DMS79 treated with DMSO at 0.1 percent for 48 hours (cell line): Measurements from ENCODE around the gene RBP5.

Experiments
- DNase-seq: peaks from one replicate; lab custom pipeline; 2025; lab: John Stamatoyannopoulos, UW

The RBP5 gene

DNA sequence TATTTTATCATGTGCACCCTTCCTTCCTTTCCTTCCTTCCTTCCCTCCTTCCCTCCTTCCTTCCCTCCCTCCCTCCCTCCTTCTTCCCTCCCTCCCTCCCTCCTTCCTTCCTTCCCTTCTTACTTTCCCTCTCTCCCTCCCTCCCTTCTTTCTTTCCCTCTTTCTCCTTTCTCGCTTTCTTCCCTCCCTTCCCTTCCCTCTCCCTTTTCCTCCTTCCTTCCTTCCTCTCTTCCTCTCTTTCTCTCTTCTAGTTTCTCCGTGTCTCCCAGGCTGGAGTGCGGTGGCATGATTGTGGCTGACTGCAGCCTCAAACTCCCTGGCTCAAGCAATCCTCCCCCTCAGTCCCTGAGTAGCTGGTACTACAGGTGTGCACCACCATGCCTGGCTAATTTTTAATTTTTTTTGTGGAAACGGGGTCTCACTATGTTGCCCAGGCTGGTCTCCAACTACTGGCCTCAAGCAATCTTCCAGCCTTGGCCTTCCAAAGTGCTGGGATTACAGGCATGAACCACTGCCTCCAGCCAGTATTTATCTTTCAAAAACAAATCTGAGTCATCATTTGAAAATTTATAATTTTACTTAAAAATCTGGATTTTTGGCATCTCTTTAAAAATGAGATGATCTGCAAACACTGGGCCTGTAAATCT lies 27.5 kb downstream of the RBP5 start:
- no peak for DNase-seq

DNA sequence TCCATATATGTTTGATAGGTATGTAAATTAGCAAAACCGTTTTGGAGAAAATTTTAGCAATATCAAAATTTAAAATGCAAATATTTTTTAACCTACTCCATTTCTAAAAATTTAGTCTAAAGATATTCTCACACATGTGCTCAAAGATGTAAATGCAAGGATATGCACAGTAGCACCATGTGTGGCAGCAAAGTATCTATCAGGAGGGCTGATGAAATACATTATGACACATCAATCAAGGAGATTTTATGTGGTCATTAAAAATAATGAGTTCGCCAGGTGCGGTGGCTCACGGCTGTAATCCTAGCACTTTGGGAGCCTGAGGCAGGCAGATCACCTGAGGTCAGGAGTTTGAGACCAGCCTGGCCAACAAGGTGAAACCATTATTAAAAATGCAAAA lies 28.4 kb downstream of the RBP5 start:
- no peak for DNase-seq

DNA sequence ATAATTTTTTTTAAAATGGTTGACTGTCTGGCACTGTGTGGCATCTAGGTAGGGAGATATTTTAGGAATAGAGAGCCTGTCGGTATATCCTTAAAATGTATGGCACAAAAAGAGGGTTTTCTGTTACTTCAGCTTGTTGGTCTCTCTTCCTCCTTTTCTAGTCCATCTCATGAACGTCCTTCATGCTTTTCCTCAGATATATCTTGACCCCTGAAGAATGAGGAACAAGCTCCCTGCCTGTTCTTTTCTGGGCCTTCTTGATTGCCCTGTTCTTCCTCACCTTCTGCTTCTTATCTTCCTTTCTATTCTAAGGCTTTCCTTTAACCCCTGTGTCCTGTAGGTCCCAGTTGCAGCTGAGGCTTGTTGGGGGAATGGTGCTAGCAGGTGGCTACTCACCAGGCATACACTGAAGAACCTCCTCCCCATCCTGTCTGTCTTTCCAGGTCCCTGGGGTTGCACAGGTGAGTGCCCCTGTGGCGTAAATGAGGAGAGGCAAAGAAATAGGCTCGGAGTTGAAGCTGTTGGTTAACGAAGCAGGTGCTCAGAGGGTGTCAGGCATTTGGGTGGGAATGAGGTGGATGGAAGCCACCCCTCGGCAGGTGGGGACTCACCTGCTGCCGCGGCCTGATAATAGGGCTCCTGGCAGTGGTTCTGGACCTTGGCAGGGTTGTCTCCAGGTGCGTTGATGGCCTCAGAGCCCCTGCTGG lies 29.2 kb downstream of the RBP5 start:
- no peak for DNase-seq

DNA sequence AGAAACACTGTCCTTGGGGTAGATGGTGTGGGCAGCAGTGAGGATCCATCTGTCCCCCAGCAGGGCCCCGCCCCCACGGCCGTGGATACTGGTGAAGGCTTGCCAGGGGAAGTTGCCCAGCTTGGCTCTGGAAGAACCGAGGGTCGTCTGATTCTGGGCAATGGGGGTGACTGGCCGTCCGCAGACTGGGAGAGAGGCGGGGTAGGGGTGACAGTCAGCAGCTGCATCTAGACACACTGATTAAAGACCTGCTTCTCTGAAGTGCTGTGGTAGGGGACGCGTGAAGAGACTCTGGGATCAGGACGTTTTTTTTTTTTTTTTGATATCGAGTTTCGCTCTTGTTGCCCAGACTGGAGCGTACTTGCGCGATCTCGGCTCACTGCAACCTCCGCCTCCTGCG lies 31.7 kb downstream of the RBP5 start:
- DNase-seq: peak; percentile 59

DNA sequence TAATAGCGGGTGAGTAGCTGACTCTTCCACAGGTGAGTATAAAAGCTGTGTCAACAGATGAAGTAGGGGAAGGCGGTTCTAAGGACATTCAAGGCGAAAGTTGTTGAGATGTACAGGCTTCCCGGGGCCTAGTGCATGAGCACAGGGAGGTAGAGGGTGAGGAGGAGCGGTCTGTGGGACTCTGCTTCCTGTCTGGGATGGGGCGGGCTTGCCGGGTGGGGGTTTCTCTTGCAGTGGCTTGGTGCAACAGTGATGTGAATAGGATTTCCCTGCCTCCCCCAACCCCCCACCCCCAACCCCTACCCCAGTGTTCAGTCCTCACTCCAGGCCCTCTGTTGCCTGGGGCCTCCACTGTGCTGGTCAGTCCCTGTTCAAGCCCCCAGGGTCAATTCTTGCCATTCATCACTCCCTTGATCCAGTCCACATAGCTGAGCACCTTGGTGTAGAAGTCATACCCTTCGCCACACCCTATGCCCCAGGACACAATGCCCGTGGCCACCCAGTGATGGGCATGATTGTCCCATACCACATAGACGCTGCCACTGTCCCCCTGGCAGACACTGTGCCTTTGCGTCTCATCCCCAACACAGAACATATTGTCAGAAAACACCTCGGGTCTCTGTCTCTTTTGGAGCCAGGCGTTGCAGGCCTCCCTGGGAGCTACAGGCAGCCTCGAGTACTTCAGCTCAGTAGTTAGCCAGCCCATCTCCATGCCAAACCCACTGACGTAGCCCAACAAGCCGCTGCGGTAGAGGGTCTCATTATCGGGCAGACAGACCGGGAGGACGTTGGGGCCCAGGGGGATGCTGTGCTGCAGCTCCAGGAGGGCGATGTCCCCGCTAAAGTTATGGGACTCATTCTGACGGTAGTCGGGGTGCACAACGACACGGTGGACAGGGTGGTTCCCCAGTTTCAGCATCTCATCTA lies 32.4 kb downstream of the RBP5 start:
- no peak for DNase-seq

DNA sequence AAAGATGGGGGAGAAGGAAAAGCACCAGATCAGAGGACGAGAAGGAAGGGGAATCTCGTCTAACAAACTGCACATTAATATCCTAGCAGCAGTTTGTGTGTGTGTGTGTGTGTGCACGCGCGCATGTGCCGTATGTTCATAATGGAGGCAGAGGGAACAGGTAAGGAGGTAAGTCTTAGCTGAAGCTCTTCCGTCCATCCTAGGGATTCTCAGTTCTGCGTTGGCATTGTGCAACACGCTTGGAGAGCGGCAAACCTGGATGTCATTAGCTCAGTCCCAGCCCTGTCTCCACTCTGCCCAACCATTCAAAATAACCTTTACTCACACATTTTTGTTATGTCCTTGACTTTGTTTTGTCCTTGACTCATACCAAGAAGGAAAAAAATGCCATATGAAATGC lies 34.8 kb downstream of the RBP5 start:
- no peak for DNase-seq

DNA sequence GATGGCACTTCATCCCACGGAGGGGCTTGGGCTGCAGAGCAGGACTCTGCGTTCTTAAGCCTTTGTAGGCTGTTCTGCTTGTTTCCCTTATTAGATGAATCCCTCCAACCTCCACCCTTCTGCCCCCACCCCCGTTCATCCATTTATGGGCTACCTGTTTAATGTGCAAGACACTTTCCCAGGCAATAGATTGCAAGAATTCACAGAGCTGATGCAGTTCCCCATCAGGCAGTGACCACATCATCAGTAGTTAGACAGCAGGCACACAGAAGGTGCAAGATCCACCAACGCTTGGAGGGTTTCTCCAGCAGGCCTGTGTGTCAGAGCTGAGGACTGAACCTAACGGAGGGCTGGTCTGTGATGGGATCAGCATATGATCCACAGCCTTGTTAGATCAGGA lies 35.2 kb downstream of the RBP5 start:
- DNase-seq: no peak

DNA sequence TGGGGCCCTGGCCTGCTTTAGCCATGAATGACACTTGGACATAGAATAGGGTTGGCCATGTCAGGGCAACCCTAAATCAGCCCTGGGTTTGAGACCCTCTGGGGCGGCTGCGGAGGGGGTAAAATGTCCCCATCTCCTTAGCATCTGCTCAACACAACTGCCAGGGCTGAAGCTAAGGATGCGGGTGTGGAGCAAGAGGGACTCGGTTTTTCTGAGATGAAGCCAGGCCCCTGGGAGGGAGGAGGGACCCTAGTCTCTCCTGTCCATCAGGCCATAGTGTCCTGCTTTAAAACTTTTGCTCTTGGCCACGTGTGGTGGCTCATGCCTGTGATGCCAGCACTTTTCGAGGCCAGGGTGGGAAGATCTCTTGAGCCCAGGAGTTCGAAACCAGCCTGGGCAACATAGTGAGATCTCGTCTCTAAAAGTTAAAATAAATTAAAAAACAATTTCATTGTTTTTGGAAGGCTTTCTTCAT lies 35.7 kb downstream of the RBP5 start:
- no peak for DNase-seq

DNA sequence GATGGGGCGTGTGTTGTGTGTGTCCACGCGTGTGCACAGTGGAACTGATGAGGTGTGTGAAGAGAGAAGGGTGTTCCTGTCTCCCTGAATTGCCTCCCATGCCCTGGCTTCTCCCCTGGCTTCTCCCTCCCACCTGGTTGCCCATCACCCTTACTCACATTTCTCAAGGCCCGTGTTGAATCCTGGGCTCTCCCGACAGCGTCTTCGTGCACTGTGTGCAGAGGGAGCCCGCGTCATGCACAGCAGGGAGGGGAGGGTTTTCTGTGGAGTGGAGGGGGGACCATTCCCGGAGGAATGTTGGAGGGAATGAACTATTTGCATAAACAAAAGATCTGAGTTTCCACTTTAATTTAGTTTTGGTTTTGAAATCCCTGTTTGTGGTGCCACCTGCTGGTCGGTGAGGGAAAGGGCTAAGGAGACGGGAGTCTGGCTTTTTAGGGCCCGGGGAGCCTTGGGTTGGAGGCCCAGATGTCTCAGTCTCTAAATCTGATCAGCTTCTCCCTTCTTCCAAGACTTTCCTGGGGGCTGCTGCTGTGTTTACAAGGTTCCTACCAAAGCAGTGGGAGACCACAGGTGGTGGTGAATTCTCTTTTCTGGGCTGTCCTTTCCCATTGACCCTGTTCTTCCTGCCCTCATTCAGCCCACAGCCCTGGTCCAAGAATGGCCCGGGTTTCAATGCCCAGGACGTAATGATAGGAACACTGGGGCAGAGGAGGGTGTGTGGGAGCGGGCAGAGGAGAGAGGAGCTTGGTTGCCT lies 36.3 kb downstream of the RBP5 start, which contains the start of gene C1R:
Gene C1R, minus strand, starts transcription at position 217 of the 757 bp plus-strand sequence. Its CDS starts 57 bp downstream, at position 160.
- peak; percentile 78 for DNase-seq

DNA sequence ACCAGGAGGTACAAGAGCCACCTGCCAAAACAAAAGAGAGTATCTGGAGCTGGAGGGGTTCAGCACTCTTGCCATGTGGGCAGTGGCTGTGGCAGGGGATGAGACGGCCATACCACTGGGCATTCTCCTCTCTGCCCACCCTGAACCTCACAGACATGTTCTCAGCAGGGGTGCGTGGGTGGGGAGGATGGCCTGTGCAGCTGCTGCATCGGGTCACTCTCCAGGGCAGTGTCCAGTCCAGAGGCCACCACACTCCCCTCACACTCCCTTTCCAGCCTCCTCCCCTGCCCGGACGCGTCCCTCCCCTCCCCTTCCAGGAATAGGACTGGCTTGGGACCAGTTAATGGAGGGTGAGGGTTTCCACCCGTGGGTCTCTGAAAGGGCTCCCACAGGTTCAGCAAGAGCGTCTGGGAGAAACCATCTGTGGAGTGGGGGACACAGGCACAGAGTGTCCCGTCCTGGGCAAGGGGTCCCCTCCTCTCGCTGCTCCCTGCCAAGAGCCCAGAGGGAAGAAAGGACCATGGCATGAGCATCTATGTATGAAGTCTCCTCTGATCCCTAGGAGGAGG lies 36.9 kb downstream of the RBP5 start:
- no peak for DNase-seq

DNA sequence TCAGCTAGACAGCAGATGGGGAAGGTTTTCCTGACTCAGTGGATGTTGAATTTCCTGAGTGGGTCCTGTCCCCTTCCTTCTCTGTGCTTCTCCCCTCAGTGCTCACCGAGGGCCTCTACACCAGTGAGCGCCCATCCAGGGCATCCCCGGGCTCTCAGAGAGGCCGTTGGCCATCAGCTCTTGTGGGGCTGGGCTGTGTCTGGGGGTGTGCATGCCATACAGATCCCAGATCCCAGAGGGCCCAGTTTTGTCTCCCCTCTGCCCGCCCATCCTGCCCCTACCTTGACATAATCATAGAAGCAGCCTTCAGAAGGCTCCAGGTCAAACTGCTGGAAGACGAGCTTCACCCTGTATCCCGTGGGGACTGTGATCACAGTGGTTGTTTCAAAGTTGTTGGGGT lies 37.5 kb downstream of the RBP5 start:
- no peak for DNase-seq

DNA sequence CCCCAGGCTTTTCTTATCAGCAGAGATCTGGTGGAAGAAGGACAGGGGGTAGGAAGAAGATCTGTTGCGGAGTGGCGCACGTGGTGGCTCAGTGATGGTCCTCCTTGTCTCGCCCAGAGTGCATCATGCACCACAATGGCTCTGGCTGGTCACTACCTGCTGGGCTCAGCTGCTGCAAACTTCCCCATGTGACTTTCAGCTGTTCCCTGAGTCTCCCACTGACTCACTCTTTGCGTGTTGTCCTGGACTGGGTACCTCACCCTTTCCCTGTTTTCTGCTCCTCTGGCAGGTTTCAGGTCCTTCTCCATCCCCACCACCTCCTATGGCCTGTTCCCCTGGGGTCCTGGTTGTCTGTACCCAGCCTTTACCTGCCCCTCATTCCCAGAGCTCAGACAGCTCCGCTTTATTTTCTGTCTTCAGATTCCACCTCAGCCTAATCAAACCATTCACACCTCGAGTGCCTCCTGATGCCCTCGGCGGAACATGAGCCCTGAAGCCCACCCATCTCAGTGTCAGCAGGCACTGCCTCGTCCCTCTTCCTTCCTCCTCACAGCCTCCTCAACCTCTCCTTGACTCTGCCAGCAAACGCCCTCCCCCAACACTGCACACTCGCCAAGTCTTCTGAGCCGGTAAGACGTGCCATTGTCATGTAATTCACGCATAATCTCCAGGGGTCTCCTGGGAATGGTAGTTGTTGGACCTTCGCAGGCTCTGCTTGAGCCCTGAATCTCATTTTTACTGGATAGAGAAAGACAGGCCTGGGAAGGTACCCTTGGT lies 38.3 kb downstream of the RBP5 start:
- no peak for DNase-seq

DNA sequence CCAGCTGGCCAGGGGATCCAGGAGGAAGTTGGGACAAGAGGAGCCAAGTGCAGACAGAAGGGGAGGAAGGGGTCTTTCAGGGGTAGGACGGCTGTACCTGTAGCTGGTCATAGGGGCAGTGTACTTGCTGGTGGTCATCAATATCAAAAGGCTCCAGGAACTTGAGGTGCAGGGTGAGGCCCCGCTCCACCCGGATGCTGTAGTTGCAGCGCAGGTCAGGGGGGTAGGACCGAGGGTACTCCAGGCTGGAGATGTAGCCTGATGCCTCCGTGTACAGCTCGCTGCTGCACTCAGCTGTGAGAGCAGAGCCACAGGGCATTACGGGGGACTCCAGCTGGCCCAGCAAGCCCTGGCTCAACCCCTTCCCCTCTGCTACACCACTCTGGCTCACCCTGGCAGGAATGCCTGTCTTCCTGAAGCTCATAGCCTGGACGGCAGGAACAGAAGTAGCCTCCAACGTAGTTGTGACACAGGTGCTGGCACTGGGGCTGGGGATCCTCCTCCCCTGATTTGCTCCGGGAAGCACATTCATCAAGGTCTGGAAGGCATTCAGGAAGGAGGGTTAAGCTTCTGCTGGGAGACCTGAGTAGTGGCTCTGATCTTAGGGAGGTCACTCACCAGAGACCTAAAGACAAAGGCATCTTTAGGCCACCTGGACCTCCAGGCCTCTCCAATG lies 39.4 kb downstream of the RBP5 start:
- DNase-seq: no peak

DNA sequence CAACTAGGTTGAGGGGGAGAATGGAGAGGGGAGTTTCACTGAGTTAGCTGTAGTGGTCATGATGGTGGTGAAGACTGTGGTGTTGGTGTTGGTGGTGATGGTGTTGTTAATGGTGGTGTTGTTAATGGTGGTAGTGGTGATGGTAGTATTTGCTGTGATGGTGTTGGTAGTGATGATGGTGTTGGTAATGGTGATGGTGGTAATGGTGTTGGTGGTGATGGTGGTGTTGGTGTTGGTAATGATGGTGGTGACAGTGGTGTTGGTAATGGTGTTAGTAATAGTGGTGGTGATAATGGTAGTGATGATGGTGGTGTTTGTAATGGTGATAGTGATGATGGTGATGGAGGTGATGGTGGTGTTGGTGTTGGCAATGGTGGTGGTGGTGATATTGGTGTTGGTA lies 45.6 kb downstream of the RBP5 start:
- no peak for DNase-seq

DNA sequence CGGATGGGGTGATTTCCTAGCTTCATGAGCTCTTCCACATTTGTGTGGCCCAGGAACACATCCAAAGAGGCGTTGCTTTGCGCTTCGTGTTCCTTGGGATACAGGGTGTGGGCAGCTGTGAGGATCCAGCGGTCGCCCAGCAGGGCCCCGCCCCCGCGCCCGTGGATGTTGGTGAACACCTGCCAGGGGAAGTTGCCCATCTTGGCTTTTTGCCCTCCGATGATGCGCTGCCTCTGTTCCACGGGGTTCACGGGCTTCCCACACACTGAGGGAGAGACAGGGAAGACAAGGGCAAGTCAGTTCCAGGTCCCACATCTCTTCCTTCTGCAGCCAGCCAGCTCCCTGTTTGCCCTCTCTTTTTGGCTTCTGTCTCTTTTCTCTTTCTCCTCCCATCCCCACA lies 47.7 kb downstream of the RBP5 start:
- no peak for DNase-seq

DNA sequence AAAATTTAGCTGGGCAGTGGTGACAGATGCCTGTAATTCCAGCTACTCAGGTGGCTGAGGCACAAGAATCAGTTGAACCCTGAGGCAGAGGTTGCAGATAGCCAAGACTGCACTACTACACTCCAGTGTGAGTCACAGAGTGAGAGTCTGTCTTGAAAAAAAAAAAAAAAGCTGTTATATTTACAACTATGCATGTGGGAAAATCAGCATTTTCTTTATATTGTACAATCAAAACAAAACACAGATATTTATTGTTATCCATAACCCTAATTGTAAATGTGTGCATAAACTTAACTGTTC lies 48.9 kb downstream of the RBP5 start:
- no peak for DNase-seq

DNA sequence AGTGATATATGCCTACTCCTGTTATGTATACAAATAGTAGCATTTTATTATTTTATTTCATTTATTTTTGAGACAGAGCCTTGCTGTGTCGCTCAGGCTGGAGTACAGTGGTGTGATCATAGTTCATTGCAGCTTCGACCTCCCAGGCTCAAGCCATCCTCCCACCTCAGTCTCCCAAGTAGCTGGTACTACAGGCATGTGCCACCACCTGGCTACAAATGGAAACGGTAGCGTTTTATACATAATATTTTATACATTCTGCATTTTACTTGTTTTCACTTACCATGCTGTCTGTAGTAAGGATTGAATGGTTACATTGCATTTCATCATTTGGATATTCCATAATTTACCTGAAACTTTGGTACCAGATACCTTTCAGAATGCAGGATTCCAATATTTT lies 50.5 kb downstream of the RBP5 start:
- DNase-seq: no peak

DNA sequence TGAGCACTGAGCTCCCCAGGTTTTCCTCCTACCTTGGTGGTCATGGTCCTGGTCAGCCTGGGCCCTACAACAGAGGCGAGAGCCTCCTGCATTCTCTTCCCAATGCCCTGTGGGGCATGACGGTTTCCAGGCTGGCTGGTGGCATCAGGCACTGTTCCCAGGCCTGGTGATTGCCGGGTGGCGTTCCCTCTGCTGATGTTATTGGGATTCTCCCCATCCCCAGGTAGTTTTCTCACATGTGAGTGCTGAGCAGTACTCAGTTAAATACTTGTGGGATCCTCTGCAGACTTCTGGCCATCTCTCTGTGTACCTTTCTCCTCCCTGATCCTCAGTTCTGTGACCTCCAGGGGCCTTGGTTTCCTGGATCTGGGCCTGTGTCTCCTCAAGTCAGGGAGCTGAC lies 52.2 kb downstream of the RBP5 start:
- DNase-seq: no peak

DNA sequence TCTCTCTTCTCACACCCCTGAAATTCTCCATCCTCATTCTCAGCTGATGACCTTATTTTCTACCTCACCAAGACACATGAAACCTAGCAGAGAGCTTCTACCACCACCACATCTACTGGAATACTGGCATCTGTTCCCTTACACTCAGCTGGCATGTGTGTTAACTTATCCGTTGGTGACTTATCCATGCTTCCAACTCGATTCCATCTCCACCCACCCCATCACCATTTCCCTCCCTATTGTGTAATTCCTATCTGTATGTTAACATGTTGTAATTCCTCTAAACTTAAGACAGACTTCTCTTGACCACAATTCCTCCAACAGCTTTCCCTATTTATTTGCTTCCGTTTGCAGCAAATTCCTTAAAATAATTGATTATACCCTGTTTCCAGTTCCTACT lies 52.8 kb downstream of the RBP5 start:
- DNase-seq: no peak

DNA sequence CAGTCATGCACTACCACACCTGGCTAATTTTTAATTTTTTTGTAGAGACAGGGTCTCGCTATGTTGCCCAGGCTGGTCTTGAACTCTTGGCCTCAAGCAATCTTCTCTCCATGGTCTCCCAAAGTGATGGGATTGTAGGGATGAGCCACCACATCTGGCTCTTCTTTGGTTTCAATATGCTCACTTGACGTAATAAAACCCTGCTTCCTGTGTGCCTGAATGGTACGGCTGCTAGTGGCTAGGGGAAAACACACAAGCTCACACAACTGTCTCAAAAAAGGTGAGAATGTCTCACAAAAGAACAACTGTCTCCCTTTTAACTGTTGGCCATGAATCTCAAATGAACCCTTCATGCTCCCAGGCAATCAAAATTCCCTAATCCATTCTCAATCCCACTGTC lies 53.2 kb downstream of the RBP5 start:
- no peak for DNase-seq
